ENCODE measurements around the gene RFPL1. TPM values are rescaled to one million over a fixed set of nuclear protein-coding genes. Genes with fewer than 3 reads are reported as not detected.

Gene RFPL1
- total RNA-seq, 1 experiment from 2014 or later: 0.42 TPM

DNA sequence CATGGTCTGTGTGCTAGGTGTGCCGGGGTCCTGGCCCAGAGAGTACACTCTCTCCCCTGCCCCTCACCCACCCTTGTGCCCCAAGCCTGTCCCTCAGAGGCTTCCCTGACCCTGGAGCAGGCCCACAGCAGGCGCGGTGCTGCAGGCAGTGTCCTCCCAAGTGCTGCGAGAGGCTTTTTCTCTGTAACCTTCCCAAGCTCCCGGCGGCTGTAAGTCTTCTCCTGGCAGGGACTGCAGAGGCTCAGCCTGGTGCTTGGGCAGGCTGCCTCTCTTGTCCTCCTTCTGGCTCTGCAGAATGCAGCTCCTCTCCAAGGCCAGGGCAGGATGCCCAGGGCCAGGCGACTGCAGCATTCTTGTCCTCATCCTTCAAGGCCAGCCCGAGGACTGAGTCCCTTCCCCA, 15.9 kb downstream of the RFPL1 start:
- H3K27me3 ChIP-seq (ENCODE audit: control insufficient read depth, insufficient read depth, low read length): no peaks in the 10 kb centered on the region

GRCh38 chr22:29456211-29456671, 17.9 kb downstream of the RFPL1 start:
- H3K4me3 ChIP-seq (ENCODE audit: insufficient read depth, low read depth, low read length): no peak overlapping the region
- DNase-seq: peak; percentile 28
- H3K27me3 ChIP-seq (ENCODE audit: control insufficient read depth, insufficient read depth, low read length): no peaks in the 10 kb centered on the region
- no peaks in the 10 kb centered on the region for H3K36me3 ChIP-seq (replicated peaks; ENCODE audit: control insufficient read depth, insufficient read depth, low read length)

More for the DNA sequence above, 15.9 kb downstream of the RFPL1 start:
- H3K4me3 ChIP-seq (ENCODE audit: insufficient read depth, low read depth, low read length): no peak overlapping the region
- no peaks in the 10 kb centered on the region for H3K36me3 ChIP-seq (replicated peaks; ENCODE audit: control insufficient read depth, insufficient read depth, low read length)
- peak; percentile 15 for DNase-seq

DNA sequence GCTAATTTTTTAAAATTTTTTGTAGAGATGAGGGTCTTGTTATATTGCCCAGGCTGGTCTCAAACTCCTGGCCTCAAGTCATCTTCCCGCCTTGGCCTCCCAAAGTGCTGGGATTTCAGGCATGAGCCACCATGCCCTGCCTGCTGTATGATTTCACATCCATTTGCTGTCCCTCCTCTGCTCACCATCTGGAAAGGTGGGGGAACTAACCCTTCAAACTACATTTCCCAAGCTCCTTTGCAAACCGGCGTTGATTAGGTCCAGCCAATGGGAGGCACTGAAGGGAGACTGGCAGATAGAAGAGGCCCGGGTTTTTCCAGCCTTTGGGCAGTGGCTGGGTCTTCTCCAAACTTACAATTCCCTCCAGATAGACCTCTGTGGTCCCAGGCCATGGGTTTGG, 19.3 kb downstream of the RFPL1 start:
- Histone ChIP-seq H3K27me3 (ENCODE audit: control insufficient read depth, insufficient read depth, low read length) (no peaks in the 10 kb centered on the region), H3K4me3 (ENCODE audit: insufficient read depth, low read depth, low read length) (no peak overlapping the region)
- DNase-seq: peak; percentile 92

DNA sequence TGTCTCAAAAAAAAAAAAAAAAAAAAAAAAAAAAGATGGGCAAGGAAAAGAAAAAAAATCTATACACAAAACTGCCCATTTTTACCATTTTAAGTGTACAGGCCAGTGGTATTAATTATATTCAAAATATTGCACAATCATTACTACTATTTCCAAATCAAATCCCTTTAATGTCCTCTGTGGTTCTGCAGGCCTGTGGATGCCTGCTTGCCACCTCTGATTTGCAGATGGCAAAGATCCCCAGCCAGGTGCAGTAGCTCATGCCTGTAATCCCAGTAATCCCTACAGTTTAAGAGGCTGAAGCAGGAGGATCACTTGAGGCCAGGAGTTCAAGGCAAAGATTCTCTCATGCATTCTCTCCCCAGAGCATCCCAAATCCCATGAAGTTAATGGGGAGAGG, 20.2 kb downstream of the RFPL1 start:
- no peaks in the 10 kb centered on the region for H3K27me3 ChIP-seq (ENCODE audit: control insufficient read depth, insufficient read depth, low read length)
- no peak overlapping the region for H3K4me3 ChIP-seq (ENCODE audit: insufficient read depth, low read depth, low read length)
- no peak for DNase-seq
- no peaks in the 10 kb centered on the region for H3K36me3 ChIP-seq (replicated peaks; ENCODE audit: control insufficient read depth, insufficient read depth, low read length)

More for the DNA sequence above, 19.3 kb downstream of the RFPL1 start:
- no peaks in the 10 kb centered on the region for H3K36me3 ChIP-seq (replicated peaks; ENCODE audit: control insufficient read depth, insufficient read depth, low read length)

DNA sequence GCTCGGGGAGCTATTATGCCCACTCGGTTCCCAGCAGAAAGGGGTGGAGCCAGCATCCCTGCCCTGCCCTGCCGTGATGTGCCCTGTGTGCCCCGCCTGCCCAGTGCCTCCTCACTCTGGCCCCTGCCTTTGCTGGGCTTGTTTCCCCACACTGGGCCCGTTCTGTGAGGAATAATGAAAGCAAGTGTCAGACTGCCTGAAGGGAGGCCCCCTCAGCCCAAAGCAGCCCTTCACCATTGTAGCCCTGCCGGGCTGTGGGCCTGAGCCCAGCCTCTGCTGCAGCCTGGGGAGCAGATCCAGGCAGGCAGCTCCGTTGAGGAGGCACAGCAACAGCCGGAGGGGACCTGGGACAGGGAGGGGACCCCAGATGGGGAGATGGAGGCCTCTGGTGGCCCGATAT, 21.4 kb downstream of the RFPL1 start:
- DNase-seq: peak; percentile 62
- Histone ChIP-seq H3K36me3 (replicated peaks; ENCODE audit: control insufficient read depth, insufficient read depth, low read length) (no peaks in the 10 kb centered on the region), H3K4me3 (ENCODE audit: insufficient read depth, low read depth, low read length) (no peak overlapping the region), H3K27me3 (ENCODE audit: control insufficient read depth, insufficient read depth, low read length) (no peaks in the 10 kb centered on the region)

DNA sequence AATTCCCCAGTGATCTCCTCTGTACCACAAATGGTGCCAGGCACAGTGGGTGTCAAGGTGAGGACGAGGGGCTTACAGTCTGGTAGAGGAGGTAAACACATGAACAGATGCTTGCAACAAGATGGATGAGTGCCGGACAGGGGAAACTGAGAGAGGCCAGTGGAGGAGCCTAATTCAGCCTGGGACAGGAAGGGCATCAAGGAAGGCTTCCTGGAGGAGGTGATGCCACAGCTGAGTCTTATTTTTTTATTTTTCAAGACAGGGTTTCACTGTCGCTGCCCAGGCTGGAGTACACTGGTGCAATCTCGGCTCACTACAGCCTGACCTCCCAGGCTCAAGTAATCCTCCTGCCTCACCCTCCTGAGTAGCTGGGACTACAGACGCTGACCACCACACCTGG, 22.9 kb downstream of the RFPL1 start:
- Histone ChIP-seq H3K36me3 (replicated peaks; ENCODE audit: control insufficient read depth, insufficient read depth, low read length) (no peaks in the 10 kb centered on the region), H3K27me3 (ENCODE audit: control insufficient read depth, insufficient read depth, low read length) (no peaks in the 10 kb centered on the region), H3K4me3 (ENCODE audit: insufficient read depth, low read depth, low read length) (no peak overlapping the region)
- no peak for DNase-seq

DNA sequence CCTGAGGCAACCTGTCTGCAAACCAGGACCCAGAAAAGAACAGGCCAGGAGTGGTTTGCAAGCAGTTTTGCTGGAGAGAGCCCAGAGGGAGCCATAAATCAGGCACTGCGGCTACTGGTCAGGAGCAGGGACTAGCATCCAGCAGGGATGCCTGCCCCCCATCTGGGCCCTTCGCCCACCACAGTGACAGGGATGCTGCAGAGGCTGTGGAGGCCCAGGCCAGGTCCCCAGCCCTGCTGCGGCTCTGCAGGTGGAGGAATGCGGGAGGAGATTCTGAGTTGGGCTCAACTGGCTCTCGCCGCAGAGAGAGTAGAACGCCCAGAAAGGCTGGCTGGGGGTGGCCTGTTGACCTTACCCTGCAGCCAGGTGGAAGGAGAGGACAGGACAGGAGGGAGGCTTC, 25.2 kb downstream of the RFPL1 start:
- no peak overlapping the region for H3K4me3 ChIP-seq (ENCODE audit: insufficient read depth, low read depth, low read length)
- peak; percentile 67 for DNase-seq

GRCh38 chr22:29464581-29464980, 26.2 kb downstream of the RFPL1 start:
- Histone ChIP-seq H3K27me3 (ENCODE audit: control insufficient read depth, insufficient read depth, low read length) (peaks cover 3% of the 10 kb centered on the region; the same call in 1 of the 2 replicates), H3K4me3 (ENCODE audit: insufficient read depth, low read depth, low read length) (no peak overlapping the region), H3K36me3 (replicated peaks; ENCODE audit: control insufficient read depth, insufficient read depth, low read length) (no peaks in the 10 kb centered on the region)
- no peak for DNase-seq

More for the DNA sequence above, 25.2 kb downstream of the RFPL1 start:
- Histone ChIP-seq H3K27me3 (ENCODE audit: control insufficient read depth, insufficient read depth, low read length) (no peaks in the 10 kb centered on the region), H3K36me3 (replicated peaks; ENCODE audit: control insufficient read depth, insufficient read depth, low read length) (no peaks in the 10 kb centered on the region)

GRCh38 chr22:29469755-29470154, 31.4 kb downstream of the RFPL1 start:
- DNase-seq: peak; percentile 64
- Histone ChIP-seq H3K27me3 (ENCODE audit: control insufficient read depth, insufficient read depth, low read length) (peaks cover 5% of the 10 kb centered on the region; the same call in 1 of the 2 replicates), H3K4me3 (ENCODE audit: insufficient read depth, low read depth, low read length) (peak overlapping the region; percentile 59), H3K36me3 (replicated peaks; ENCODE audit: control insufficient read depth, insufficient read depth, low read length) (no peaks in the 10 kb centered on the region)

- DNase-seq: peak; percentile 96
- H3K4me3 ChIP-seq (ENCODE audit: insufficient read depth, low read depth, low read length): peak overlapping the region; percentile 59
- H3K27me3 ChIP-seq (ENCODE audit: control insufficient read depth, insufficient read depth, low read length): peaks cover 5% of the 10 kb centered on the region; the same call in 1 of the 2 replicates
- H3K36me3 ChIP-seq (replicated peaks; ENCODE audit: control insufficient read depth, insufficient read depth, low read length): no peaks in the 10 kb centered on the region
These were observed 31.9 kb downstream of the RFPL1 start for GRCh38 chr22:29470159-29470855.

DNA sequence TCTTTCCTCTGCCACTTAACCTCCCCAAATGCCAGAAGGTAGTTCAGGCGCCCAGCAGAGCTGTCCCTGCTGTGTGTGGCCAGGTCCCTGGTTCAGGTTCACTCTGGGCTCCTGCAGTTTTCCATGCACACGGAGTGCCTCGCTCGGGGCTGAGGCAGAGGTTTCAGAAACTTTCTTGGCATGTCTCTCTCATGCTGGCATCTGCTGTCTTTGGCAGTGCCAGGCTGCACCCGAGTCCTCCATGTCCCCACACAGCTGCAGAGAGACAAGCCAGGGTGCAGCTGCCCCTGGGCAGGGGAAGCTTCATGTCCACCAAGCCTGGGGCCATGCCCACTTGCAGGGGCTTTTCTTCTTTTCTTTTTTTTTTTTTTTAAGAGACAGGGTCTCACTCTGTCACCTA, 34.6 kb downstream of the RFPL1 start:
- peaks cover 7% of the 10 kb centered on the region for H3K27me3 ChIP-seq (ENCODE audit: control insufficient read depth, insufficient read depth, low read length)
- H3K36me3 ChIP-seq (replicated peaks; ENCODE audit: control insufficient read depth, insufficient read depth, low read length): no peaks in the 10 kb centered on the region
- no peak overlapping the region for H3K4me3 ChIP-seq (ENCODE audit: insufficient read depth, low read depth, low read length)
- DNase-seq: no peak

GRCh38 chr22:29475550-29475949, 37.2 kb downstream of the RFPL1 start:
- no peak overlapping the region for H3K4me3 ChIP-seq (ENCODE audit: insufficient read depth, low read depth, low read length)
- no peaks in the 10 kb centered on the region for H3K36me3 ChIP-seq (replicated peaks; ENCODE audit: control insufficient read depth, insufficient read depth, low read length)
- DNase-seq: no peak
- H3K27me3 ChIP-seq (ENCODE audit: control insufficient read depth, insufficient read depth, low read length): peaks cover 26% of the 10 kb centered on the region

DNA sequence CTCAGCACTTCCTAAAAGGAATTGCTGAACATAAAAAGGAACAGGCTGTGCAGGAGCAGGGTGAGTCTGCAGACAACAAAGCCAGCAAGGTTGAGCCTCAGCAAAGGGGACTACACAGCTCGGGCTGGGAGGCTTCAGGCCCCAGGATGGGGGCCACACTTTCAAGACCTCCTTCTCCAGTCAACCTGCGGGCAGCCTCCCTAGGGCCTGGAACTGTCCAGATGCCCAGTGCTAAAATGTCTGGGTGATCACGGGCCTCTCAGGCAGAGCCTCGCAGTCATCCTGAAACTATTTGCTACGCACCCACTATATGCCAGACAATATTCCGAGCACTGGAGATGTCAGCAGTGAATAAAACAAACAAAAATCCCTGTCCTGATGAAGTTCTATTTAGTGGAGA, 37.7 kb downstream of the RFPL1 start:
- Histone ChIP-seq H3K36me3 (replicated peaks; ENCODE audit: control insufficient read depth, insufficient read depth, low read length) (no peaks in the 10 kb centered on the region), H3K27me3 (ENCODE audit: control insufficient read depth, insufficient read depth, low read length) (peaks cover 32% of the 10 kb centered on the region), H3K4me3 (ENCODE audit: insufficient read depth, low read depth, low read length) (no peak overlapping the region)
- peak; percentile 51 for DNase-seq

DNA sequence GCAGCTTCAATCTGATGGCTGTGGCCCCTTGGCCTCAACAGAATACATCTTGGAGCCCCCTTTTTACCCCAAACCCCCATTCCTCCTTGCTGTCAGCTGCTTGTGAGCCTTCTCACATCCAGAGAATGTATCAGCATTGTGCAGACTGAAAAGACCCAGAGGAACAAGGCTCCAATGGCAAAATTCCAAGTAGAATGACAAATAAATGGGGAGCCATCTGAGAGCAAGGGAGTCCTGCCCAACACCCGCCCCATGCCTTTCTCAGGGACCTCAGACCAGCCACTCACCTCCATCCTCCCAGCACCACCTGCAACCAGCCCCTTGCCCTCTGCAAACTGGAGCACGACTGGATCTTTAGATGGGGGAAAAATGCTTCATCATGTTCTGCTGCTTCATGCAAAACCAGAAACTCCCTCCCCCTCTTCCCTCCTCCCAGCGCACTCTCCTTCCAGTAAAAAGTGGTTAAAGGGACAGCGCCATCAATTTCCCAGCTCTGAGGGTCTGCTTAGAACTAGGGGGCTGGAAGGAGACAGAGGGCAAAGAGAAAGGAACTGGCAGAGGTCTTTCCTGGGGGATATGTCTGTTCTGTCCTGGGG, 39.4 kb downstream of the RFPL1 start:
- H3K27me3 ChIP-seq (ENCODE audit: control insufficient read depth, insufficient read depth, low read length): peaks cover 36% of the 10 kb centered on the region
- peak overlapping the region; percentile 25 for H3K4me3 ChIP-seq (ENCODE audit: insufficient read depth, low read depth, low read length)
- H3K36me3 ChIP-seq (replicated peaks; ENCODE audit: control insufficient read depth, insufficient read depth, low read length): no peaks in the 10 kb centered on the region
- peak; percentile 59 for DNase-seq
